BJ (cell line): ENCODE results near the gene FSTL5. TPM values are rescaled to one million over a fixed set of nuclear protein-coding genes. Genes with fewer than 3 reads are reported as not detected.
A peak's percentile ranks its signal among the peaks of the same experiment; 100 is the strongest.

Experiments
- CTCF ChIA-PET: fragments of 350-600 bp; formaldehyde crosslinking; extraction: SDS; loops from one replicate; lab custom pipeline; 2021; ENCODE audit warnings: antibody characterized with exemption, inconsistent platforms; lab: Yijun Ruan, JAX
- POLR2A ChIA-PET: fragments of 300-600 bp; sonication (Branson Sonifier 250); formaldehyde crosslinking; extraction: SDS; loops from one replicate; lab custom pipeline; 2021; ENCODE audit warnings: antibody characterized with exemption; lab: Charles Lee
- DNase-seq: peaks from one replicate; pipeline ENCODE4 v3.0.0-alpha.2; 2011; ENCODE audit warnings: low read depth
- H3K27me3 ChIP-seq: 2 replicates; pipeline ENCODE4 v1.6.0; 2011; ENCODE audit warnings: low read length; ENCODE audit not compliant: control insufficient read depth, insufficient read depth
- H3K36me3 ChIP-seq: 2 replicates; pipeline ENCODE4 v1.5.1; 2011; ENCODE audit warnings: low read length; ENCODE audit not compliant: control insufficient read depth, insufficient read depth
- H3K4me3 ChIP-seq: 2 replicates; pipeline ENCODE4 v1.5.1; 2011; ENCODE audit warnings: low read depth, mild to moderate bottlenecking, control low read depth, low read length
- CTCF ChIP-seq: IDR thresholded peaks from 2 replicates; pipeline ENCODE4 v1.5.1; 2011; ENCODE audit warnings: low read depth, mild to moderate bottlenecking, control low read depth, inconsistent platforms, low read length, moderate library complexity; ENCODE audit not compliant: insufficient read depth
- polyA plus RNA-seq: library from polyadenylated mRNA; depleted of rRNA; stranded (reverse); fragments of >200 nt; gene quantifications from 2 replicates; pipeline ENCODE4 v1.2.3, GENCODE V29; 2011

The FSTL5 gene
- polyA plus RNA-seq, 1 experiment: not detected

GRCh38 chr4:161642708-161643107 is 521.1 kb downstream of the FSTL5 start:
- ChIA-PET CTCF (no interaction called here), POLR2A (no interaction called here)
- H3K27me3 ChIP-seq: no peaks in the 10 kb centered on the region
- H3K36me3 ChIP-seq: no peaks in the 10 kb centered on the region
- TF ChIP-seq CTCF: 0 out of 2 replicates have a peak, but pooled peaks have one; percentile 19
- no peak overlapping the region for H3K4me3 ChIP-seq
- no peak for DNase-seq

- Histone ChIP-seq H3K4me3 (no peak overlapping the region), H3K36me3 (no peaks in the 10 kb centered on the region), H3K27me3 (no peaks in the 10 kb centered on the region)
- DNase-seq: peak; percentile 1
- ChIA-PET POLR2A (no interaction called here), CTCF (interaction anchor here (1.2 kb wide), 1 partner anchor 77 kb away, joined by 3 read pairs; no protein-coding TSS in a partner anchor)
- no peak for TF ChIP-seq CTCF
Measured at GRCh38 chr4:161629694-161630441, 533.9 kb downstream of the FSTL5 start.

DNA sequence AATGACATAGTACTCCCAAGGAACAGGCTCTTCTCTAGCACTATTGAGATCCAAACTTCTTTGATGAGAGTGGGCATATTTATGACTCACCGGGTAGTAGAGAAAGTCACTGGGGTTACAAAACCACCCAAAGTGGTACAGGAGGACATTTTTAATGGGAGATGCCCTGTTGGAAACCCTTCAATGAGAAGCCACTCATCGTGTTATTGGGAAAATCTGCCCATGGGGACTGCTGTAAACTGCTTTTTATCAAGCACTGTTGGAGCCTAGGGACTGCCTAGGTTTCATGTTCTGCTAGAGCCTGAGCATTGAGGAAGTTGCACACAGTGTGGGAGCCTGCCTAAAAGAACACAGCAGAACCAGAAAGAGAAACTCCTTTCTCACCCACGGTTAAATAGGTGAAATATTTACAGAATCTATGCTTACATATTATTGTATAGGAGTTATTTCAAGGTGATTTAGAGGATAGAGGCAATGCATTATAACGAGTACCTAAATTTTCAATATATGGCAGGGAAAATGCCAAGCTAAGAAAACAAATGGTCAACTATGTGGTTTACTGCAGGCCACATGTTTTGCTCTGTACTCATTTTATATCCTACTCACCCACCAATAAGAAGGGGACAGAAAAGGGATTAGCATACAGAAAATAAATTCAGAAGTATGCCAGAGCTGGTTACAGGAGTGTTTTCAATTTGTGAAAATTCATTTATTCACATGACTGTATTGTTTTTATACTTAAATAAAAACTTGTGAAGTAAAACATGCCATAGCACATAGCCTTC is 559.1 kb downstream of the FSTL5 start:
- CTCF ChIA-PET: no interaction called here

GRCh38 chr4:161601011-161601410 is 562.8 kb downstream of the FSTL5 start:
- ChIA-PET CTCF (no interaction called here), POLR2A (no interaction called here)
- TF ChIP-seq CTCF: no peak
- no peaks in the 10 kb centered on the region for H3K36me3 ChIP-seq
- DNase-seq: no peak
- H3K4me3 ChIP-seq: no peak overlapping the region
- H3K27me3 ChIP-seq: no peaks in the 10 kb centered on the region

More for the DNA sequence above, 559.1 kb downstream of the FSTL5 start:
- no peak for TF ChIP-seq CTCF
- no peaks in the 10 kb centered on the region for H3K36me3 ChIP-seq
- no peaks in the 10 kb centered on the region for H3K27me3 ChIP-seq
- no peak overlapping the region for H3K4me3 ChIP-seq
- DNase-seq: no peak
- POLR2A ChIA-PET: no interaction called here

GRCh38 chr4:161595230-161595771 is 568.5 kb downstream of the FSTL5 start:
- no peak for TF ChIP-seq CTCF
- DNase-seq: no peak
- ChIA-PET CTCF (no interaction called here), POLR2A (no interaction called here)
- H3K36me3 ChIP-seq: no peaks in the 10 kb centered on the region
- no peaks in the 10 kb centered on the region for H3K27me3 ChIP-seq
- H3K4me3 ChIP-seq: no peak overlapping the region
